ENCODE results near the gene ABCB10.
"Not testable (repeated sequence)": the region's sequence is repeated elsewhere in the genome, so short reads cannot be mapped to it uniquely, and the experiment has no call there.

The ABCB10 gene

GRCh38 chr1:229558460-229559335, at the start of gene ABCB10:
TSS of gene ABCB10 (minus strand) at chr1:229558707. CDS start at chr1:229558652, 55 bp downstream.
- DNase-seq, result peak; percentile 87

GRCh38 chr1:229607370-229607769, 48.9 kb upstream of the ABCB10 start:
- no peak for DNase-seq

- DNase-seq, result no peak
Observed at GRCh38 chr1:229603371-229604005, 45.0 kb upstream of the ABCB10 start.

- no peak for DNase-seq
Observed at GRCh38 chr1:229600229-229600628, 41.7 kb upstream of the ABCB10 start.

- DNase-seq, result no peak
Observed at GRCh38 chr1:229599218-229599954, 40.9 kb upstream of the ABCB10 start.

DNA sequence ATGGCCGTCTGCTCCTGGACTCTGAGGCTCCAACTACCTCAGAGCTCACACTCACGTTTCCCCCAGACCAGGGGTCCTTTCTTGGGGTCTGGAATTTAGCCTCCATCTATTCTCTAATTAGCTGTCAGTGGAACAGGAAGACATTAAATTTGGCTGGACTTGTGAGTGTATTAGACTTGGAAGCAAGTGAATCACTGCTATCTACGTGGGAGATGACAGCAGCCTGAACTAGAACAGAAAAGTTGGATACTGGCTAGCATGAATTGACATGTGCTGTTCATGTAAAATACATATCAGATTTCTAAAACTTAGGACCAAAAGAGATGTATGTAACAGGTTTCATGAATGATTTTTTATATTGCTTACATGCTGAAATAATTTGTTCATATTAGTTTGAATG, 39.4 kb upstream of the ABCB10 start:
- DNase-seq, result no peak

DNA sequence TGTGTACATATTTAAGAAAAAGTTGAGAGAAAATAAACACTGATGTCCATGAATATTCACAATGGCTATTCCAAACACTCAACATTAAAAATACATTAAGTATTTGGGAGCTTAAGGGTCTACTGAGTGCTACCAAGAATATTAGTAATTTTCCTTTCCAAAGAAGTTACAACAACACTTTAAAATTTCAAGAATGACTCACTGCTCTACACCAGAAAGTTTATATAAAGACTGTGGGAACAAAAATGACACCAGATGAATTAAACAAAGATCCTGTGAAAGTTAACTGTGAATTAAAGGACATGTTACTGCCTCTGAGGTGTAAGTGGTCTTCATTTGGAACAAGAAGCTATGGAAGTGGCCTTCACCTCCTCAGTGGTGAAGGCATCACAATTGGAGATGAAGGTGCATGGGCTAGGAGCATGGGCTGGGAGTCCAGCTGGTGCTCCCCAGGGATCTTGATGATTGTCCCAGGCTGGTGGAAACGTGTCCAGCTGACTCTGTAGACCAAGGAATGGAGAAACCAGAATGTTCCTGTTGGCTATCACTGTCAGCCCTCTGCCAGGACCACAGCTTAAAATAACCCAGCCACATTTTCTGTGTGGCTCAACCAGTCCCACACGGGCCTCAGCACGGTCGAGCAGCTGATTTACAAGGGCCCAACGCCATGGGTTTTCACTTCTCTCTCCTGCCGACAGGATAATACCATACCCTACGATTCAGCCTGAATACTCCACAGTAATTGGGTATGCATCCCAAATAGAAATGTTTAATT, 38.6 kb upstream of the ABCB10 start:
- no peak for DNase-seq

GRCh38 chr1:229595876-229596275, 37.4 kb upstream of the ABCB10 start:
- DNase-seq, result not testable (repeated sequence)

GRCh38 chr1:229594227-229595008, 35.9 kb upstream of the ABCB10 start:
- no peak for DNase-seq

DNA sequence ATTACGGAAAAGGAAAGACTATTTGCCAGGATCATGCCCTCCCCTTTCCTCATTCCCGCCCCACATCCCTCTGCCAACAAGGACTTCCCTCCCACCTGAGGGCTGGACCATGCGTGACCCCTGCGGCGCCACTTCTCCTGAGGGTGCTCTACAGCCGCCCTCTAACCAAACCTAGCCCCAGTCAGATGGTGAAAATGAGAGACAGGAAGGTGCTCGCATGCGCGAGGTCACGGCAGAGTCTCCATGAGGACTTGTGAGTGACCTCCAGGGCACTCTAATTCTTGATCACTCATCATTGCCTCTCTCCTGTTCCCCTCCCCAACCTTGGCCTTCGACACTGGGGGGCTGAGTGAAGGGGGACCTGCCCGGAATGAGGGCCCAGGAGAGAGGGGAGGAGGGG, 35.3 kb upstream of the ABCB10 start:
- no peak for DNase-seq

- no peak for DNase-seq
Observed at GRCh38 chr1:229590119-229590518, 31.6 kb upstream of the ABCB10 start.

- DNase-seq, result no peak
Observed at GRCh38 chr1:229585338-229585737, 26.8 kb upstream of the ABCB10 start.

- DNase-seq, result no peak
Observed at GRCh38 chr1:229582715-229583114, 24.2 kb upstream of the ABCB10 start.

- no peak for DNase-seq
Observed at GRCh38 chr1:229582011-229582694, 23.6 kb upstream of the ABCB10 start.

GRCh38 chr1:229581485-229581884, 23.0 kb upstream of the ABCB10 start:
- DNase-seq, result no peak

DNA sequence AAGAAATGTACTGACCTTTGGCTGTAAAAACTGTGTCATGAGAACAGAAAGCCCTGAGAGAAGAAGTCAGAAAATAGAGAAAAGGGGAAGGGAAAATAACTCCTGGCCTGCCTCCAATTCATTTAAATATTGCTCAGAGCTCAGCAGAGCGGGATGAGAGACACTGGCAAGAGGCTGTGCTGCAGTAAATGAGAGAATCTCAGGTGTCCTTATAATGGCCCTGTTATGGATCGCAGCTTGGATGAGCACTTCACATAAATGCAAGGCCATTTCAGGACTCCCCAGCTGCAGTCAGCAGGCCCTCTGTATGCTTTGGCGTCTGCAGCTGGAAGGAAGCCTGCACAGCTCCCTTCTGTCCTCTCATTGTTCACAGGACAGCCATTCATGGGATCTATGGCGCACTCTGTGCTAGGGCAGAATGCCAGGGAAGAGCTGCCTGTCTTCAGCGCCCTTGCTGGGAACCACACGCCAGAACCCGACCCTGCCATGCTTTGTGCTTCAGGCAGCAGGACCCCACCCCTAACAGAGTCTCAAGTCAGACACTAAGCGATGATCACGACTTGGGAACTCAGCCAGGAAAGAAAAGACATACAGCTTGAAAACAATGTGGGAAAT, 20.7 kb upstream of the ABCB10 start:
- no peak for DNase-seq

GRCh38 chr1:229578168-229579058, 19.9 kb upstream of the ABCB10 start:
- DNase-seq, result no peak

GRCh38 chr1:229574679-229575442, 16.4 kb upstream of the ABCB10 start:
- no peak for DNase-seq

GRCh38 chr1:229572286-229572685, 13.8 kb upstream of the ABCB10 start:
- DNase-seq, result no peak

Measured in T1000 (cell line).